GM12878 (cell line): ENCODE measurements around the gene BRICD5. TPM values are rescaled to one million over a fixed set of nuclear protein-coding genes. Genes with fewer than 3 reads are reported as not detected.

Experiments
- ATAC-seq: fragments of 200-7000 bp; cut with Tn5 transposase; 3 replicates; pipeline ENCODE4 v1.9.1; 2020; ENCODE audit warnings: mild to moderate bottlenecking, moderate library complexity
- BruUV-seq: library from RNA; stranded (reverse); fragments of 400-500 nt; replicated peaks from 2 replicates; lab custom pipeline; 2021; lab: Mats Ljungman, UMichigan
- CTCF ChIA-PET: fragments of 300-600 bp; sonication (Branson Sonifier 250); formaldehyde crosslinking; extraction: SDS; loops from one replicate; lab custom pipeline; 2021; ENCODE audit warnings: inconsistent platforms; lab: Yijun Ruan, JAX
- POLR2A ChIA-PET: fragments of 350-600 bp; formaldehyde crosslinking; extraction: SDS; loops from one replicate; lab custom pipeline; 2021; ENCODE audit warnings: inconsistent platforms; lab: Charles Lee
- RAD21 ChIA-PET: fragments of 300-600 bp; sonication (Branson Sonifier 250); formaldehyde crosslinking; loops from one replicate; lab custom pipeline; 2023; ENCODE audit warnings: antibody characterized with exemption; ENCODE audit not compliant: unreplicated experiment; lab: Charles Lee
- SMC1A ChIA-PET: fragments of 300-600 bp; sonication (Branson Sonifier 250); formaldehyde crosslinking; loops from one replicate; lab custom pipeline; 2023; ENCODE audit not compliant: unreplicated experiment, uncharacterized antibody; lab: Charles Lee
- DNase-seq: peaks from one replicate; pipeline ENCODE4 v3.0.0-alpha.2; 2011; ENCODE audit warnings: low read depth, low spot score
- FAIRE-seq: peaks from 3 replicates; lab custom pipeline; 2011; peaks lifted over from hg19 to GRCh38; lab: Jason Lieb, UNC
- H2AFZ ChIP-seq: 2 replicates; pipeline ENCODE4 v1.6.0; 2011; ENCODE audit warnings: low read depth, low read length, control low read depth; ENCODE audit not compliant: control insufficient read depth
- H3K27ac ChIP-seq: 2 replicates; pipeline ENCODE4 v1.5.1; 2011; ENCODE audit warnings: control low read depth; ENCODE audit not compliant: control insufficient read depth, insufficient read depth
- H3K27me3 ChIP-seq, 2 experiments: replicated peaks in 1 of 2; 2 replicates each; pipeline versions ENCODE4 v1.6.0 to v1.6.1; 2011; ENCODE audit warnings: low read length in 1 of 2; ENCODE audit not compliant: control insufficient read depth in 2 of 2, insufficient read depth in 2 of 2
- H3K36me3 ChIP-seq, 2 experiments: 2 replicates each; pipeline ENCODE4 v1.5.1; 2011; ENCODE audit warnings: low read length in 1 of 2; ENCODE audit not compliant: control insufficient read depth in 2 of 2, insufficient read depth in 2 of 2
- H3K4me1 ChIP-seq: 2 replicates; pipeline ENCODE4 v1.6.1; 2011; ENCODE audit warnings: mild to moderate bottlenecking, low read length, moderate library complexity, mixed read lengths; ENCODE audit not compliant: control insufficient read depth, insufficient read depth
- H3K4me2 ChIP-seq: 2 replicates; pipeline ENCODE4 v1.6.0; 2011; ENCODE audit warnings: control low read depth; ENCODE audit not compliant: control insufficient read depth, insufficient read depth
- H3K4me3 ChIP-seq: fragments of 200-600 bp; sonication (generic); 2 replicates; pipeline ENCODE4 v1.5.1; 2016
- H3K79me2 ChIP-seq: 2 replicates; pipeline ENCODE4 v1.6.0; 2011; ENCODE audit warnings: low read length; ENCODE audit not compliant: control insufficient read depth, insufficient read depth
- H3K9ac ChIP-seq: 2 replicates; pipeline ENCODE4 v1.8.0; 2011; ENCODE audit warnings: low read length, control low read depth, mixed read lengths; ENCODE audit not compliant: control insufficient read depth, insufficient read depth
- H3K9me3 ChIP-seq: replicated peaks from 3 replicates; pipeline ENCODE4 v1.5.1; 2011; ENCODE audit warnings: mild to moderate bottlenecking, low read length; ENCODE audit not compliant: control insufficient read depth, insufficient read depth
- H4K20me1 ChIP-seq: 2 replicates; pipeline ENCODE4 v1.6.0; 2011; ENCODE audit not compliant: control insufficient read depth, insufficient read depth
- ATF3 ChIP-seq: IDR thresholded peaks from 2 replicates; pipeline ENCODE4 v1.6.1; 2011; ENCODE audit warnings: low read depth, mild to moderate bottlenecking, low read length, moderate library complexity, borderline replicate concordance; ENCODE audit errors: extremely low read depth
- ATF7 ChIP-seq: fragments of 450-650 bp; IDR thresholded peaks from 2 replicates; pipeline ENCODE4 v1.6.1; 2016; ENCODE audit warnings: low read depth, mild to moderate bottlenecking
- BCL11A ChIP-seq: IDR thresholded peaks from 2 replicates; pipeline ENCODE4 v1.6.1; 2011; ENCODE audit warnings: low read depth, low read length
- CREB1 ChIP-seq: IDR thresholded peaks from 2 replicates; pipeline ENCODE4 v1.6.1; 2012; ENCODE audit warnings: low read depth, mild to moderate bottlenecking, inconsistent platforms
- GABPA ChIP-seq: IDR thresholded peaks from 2 replicates; pipeline ENCODE4 v1.6.1; 2014; ENCODE audit warnings: antibody characterized with exemption, low read depth, mild to moderate bottlenecking, inconsistent platforms
- GATAD2B ChIP-seq: fragments of 450-650 bp; conservative IDR thresholded peaks from 2 replicates; pipeline ENCODE4 v1.6.1; 2017; ENCODE audit warnings: low read depth, mild to moderate bottlenecking, moderate library complexity
- LARP7 ChIP-seq: fragments of 450-650 bp; IDR thresholded peaks from 2 replicates; pipeline ENCODE4 v1.6.1; 2017; ENCODE audit warnings: mild to moderate bottlenecking
- MAX ChIP-seq: IDR thresholded peaks from 2 replicates; pipeline ENCODE4 v1.6.1; 2012; ENCODE audit warnings: low read depth, low read length, improper control_type of control experiment
- MEF2A ChIP-seq: IDR thresholded peaks from 2 replicates; pipeline ENCODE4 v1.6.1; 2011; ENCODE audit warnings: low read depth, mild to moderate bottlenecking, low read length, moderate library complexity; ENCODE audit not compliant: insufficient read depth
- PKNOX1 ChIP-seq: fragments of 450-650 bp; IDR thresholded peaks from 2 replicates; pipeline ENCODE4 v1.6.1; 2016; ENCODE audit warnings: mild to moderate bottlenecking
- RUNX3 ChIP-seq: IDR thresholded peaks from 2 replicates; pipeline ENCODE4 v1.6.1; 2012; ENCODE audit warnings: low read length, inconsistent platforms
- SMAD1 ChIP-seq: fragments of 450-650 bp; IDR thresholded peaks from 2 replicates; pipeline ENCODE4 v1.6.1; 2018; ENCODE audit warnings: mild to moderate bottlenecking, low read depth; ENCODE audit not compliant: partially characterized antibody
- SRF ChIP-seq, 2 experiments: IDR thresholded peaks; 2 replicates each; pipeline ENCODE4 v1.6.1; 2011; ENCODE audit warnings: low read depth in 2 of 2, low read length in 2 of 2, mild to moderate bottlenecking in 1 of 2, moderate library complexity in 1 of 2
- ZBED1 ChIP-seq: IDR thresholded peaks from 2 replicates; pipeline ENCODE4 v1.6.1; 2016; ENCODE audit warnings: borderline replicate concordance
- WGBS: methylation state at CpG from one replicate; pipeline ENCODE4 v1.1.6; 2016; ENCODE audit warnings: low lambda C conversion rate; ENCODE audit not compliant: insufficient replicate concordance, insufficient coverage; ENCODE audit errors: missing lambda C conversion rate; 5-methylcytosine and 5-hydroxymethylcytosine counted together
- in situ Hi-C: fragments of 300-500 bp; cut with MboI; formaldehyde crosslinking; loops from 9 replicates; pipeline ENCODE4 v1.14.3; 2018; ENCODE audit warnings: mixed read lengths
- intact Hi-C: fragments of 100-400 bp; cut with micrococcal nuclease; formaldehyde crosslinking; loops from one replicate; pipeline ENCODE4 v1.14.2; 2022; ENCODE audit not compliant: unreplicated experiment
- polyA plus RNA-seq, 11 experiments: library from polyadenylated mRNA; depleted of rRNA in 4 of 11; unstranded in 6 of 11; stranded (reverse) in 5 of 11; fragments of >200 nt; fragmentation: Nextera tagmentation in 4 of 11; fragmentation: Illumina TruSeq in 1 of 11; extraction: Ambion mirVana in 4 of 11; extraction: Trizol in 1 of 11; gene quantifications; 1 replicate in 1 of 11; 2 replicates in 10 of 11; pipeline versions ENCODE4 v1.2.1 to v1.2.3, GENCODE V29; 2011 to 2016; ENCODE audit warnings: inconsistent platforms in 2 of 11, missing spikeins in 2 of 11, low read depth in 1 of 11
- total RNA-seq, 4 experiments: library from RNA; depleted of rRNA in 3 of 4; stranded (reverse); fragments of >200 nt in 3 of 4; fragmentation: Illumina TruSeq in 1 of 4; extraction: Trizol in 1 of 4; gene quantifications; 2 replicates each; pipeline versions ENCODE4 v1.2.1 to v1.2.3, GENCODE V29; 2013 to 2021

BRICD5 gene
- total and polyA plus RNA-seq, 10 of the 15 experiments (the other 5 are each of a cell fraction or from before 2014, with no cell fraction given), result 0.58 to 11.6 (median 1.5) TPM; not detected in 1

- ChIA-PET SMC1A (no interaction called here), POLR2A (interaction anchor here (0.5 to 1.5 kb wide), 5 partner anchors 8 to 282 kb away, joined by 3 to 9 read pairs (median 4); partner anchors contain the start of genes ECI1, PGP and TRAF7), RAD21 (interaction anchor here (1.5 kb wide), 1 partner anchor 8 kb away, joined by 3 read pairs; the partner anchor contains the start of gene PGP), CTCF (interaction anchor here (0.6 kb wide), 1 partner anchor 121 kb away, joined by 3 read pairs; no protein-coding TSS in a partner anchor)
- no peak for FAIRE-seq
- DNase-seq, result no peak
- 54% methylated on average over 18 of the region's 18 CpGs for WGBS
- Histone ChIP-seq H3K9me3 (no peaks in the 10 kb centered on the region), H3K9ac (peak overlapping the region; percentile 78), H3K36me3 (peaks cover 8 to 19% of the 10 kb centered on the region in 2 experiments; a peak in 3 of 4 replicates), H4K20me1 (no peaks in the 10 kb centered on the region), H3K27me3 (no peaks in the 10 kb centered on the region), H3K4me2 (peak overlapping the region; percentile 89), H3K27ac (peak overlapping the region; percentile 96; the same call in 1 of the 2 replicates), H2AFZ (no peak overlapping the region), H3K4me1 (peaks cover 6% of the 10 kb centered on the region; the same call in 1 of the 2 replicates), H3K4me3 (peak overlapping the region; percentile 93), H3K79me2 (peaks cover 20% of the 10 kb centered on the region)
- intact Hi-C loops, result loop anchor here (5.0 kb wide), 1 partner anchor 46 kb away; the partner anchor contains the start of gene ECI1
- no TSS peak for BruUV-seq
- TF ChIP-seq ZBED1 (no peak), RUNX3 (no peak), MAX (no peak), SRF (IDR thresholded peaks at IDR 0.05; ENCODE audit: low read depth in 2 of 2, low read length in 2 of 2) (no peak), GATAD2B (no peak), ATF7 (no peak), LARP7 (no peak), GABPA (no peak), SMAD1 (no peak), ATF3 (no peak), MEF2A (no peak), BCL11A (no peak), PKNOX1 (no peak), CREB1 (no peak)
- ATAC-seq, result no peak
- in situ Hi-C loops, result no loop called here
These were observed 4.3 kb downstream of the BRICD5 start for GRCh38 chr16:2206420-2206779.
